IPS DF 4.7 (cell line): ENCODE results near the gene SP3.

Experiments used
- DNase-seq: peaks from one replicate; pipeline ENCODE4 v3.0.0-alpha.2; 2013; ENCODE audit warnings: low spot score; ENCODE audit errors: extremely low read depth

Gene SP3

DNA sequence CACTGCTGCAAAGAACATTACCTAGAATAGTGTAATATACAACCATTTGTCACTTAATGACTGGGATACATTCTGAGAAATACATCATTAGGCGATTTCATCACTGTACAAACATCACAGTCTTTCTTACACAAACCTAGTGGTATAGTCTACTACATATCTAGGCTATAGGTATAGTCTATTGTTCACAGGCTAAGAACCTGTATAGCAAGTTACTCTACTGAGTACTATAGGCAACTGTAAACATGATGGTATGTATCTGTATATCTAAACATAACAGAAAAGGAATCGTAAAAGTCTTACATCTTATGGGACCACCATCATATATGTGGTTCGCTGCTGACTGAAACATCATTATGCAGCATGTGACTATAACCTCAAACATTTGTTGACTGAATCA, 21.4 kb downstream of the SP3 start:
- no peak for DNase-seq

DNA sequence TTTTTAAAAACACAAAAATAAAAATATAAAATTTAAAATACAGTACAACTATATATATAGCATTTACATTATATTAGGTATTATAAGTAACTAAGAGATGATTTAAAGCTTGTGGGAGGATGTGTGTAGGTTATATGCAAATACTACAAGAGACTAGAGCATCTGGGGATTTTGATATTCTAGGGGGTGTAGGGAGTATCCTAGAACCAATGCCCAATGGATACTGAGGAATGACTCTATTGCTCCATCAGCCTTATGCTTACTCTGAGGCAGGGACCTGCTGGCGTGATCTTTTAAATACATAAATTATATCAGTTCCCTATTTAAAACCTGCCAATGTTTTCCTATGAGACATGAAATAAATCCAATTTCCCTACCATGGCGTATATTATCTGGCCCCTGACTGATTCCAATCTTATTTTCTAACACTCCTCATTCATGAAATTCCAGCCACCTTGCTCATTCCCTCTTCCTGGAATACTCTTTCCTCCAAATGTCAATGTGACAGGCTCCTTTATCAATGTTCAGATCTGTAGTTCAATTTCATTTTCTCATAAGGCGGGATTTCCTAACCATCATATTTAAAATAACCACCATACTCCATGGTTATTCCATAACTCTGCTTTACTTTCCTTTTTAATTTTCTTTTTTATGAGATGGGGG, 22.2 kb downstream of the SP3 start:
- no peak for DNase-seq

DNA sequence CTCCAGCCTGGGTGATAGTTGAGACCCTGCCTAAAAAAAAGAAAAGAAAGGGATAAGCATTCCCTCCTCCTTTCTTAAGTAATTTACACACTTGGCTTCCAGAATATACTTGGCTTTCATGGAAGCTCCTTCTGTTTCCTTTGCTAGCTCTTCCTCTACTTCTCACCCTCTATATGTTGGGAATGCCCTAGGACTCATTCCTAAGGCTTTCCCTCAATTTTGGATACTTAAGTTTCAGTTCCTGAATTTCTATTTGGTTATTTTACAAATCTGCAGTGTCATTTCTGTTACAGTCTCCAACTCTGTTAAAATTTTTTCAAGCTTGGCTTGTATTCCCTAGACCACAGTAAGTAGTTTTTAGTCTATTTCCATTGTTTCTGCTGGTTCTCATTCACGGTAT, 23.6 kb downstream of the SP3 start:
- no peak for DNase-seq

DNA sequence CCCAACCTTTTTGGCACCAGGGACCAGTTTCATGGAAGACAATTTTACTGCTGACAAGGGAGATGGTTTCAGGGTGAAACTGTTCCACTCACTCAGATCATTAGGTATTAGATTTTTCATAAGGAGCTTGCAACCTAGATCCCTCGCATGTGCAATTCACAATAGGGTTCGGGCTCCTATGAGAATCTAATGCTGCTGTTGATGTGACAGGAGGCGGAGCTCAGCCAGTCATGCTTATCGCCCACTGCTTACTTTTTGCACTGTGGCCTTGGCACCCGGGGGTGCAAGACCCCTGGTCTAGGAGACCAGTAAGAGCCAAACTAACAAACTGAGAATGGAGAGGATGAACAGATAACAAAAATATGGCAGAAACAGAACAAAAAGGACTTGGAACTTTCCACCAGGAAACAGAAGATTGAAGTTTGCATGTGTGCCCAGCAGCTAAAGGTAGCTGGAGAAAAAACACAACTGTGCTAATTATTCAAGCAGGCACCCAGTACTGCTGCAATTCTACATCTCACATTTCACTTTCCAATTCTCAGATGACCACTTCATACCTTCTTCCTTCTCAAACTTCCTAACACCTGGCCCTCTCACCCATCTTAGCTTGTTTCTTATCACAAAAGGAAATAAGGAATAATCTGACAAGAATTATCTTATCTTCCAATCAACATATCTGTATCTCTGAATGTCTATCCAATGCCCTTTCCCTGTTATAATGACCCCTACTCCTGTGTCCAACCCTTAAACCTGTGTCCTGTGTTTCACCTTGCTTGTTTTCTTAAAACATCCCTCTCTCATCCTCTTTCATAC, 24.8 kb downstream of the SP3 start:
- DNase-seq: no peak

DNA sequence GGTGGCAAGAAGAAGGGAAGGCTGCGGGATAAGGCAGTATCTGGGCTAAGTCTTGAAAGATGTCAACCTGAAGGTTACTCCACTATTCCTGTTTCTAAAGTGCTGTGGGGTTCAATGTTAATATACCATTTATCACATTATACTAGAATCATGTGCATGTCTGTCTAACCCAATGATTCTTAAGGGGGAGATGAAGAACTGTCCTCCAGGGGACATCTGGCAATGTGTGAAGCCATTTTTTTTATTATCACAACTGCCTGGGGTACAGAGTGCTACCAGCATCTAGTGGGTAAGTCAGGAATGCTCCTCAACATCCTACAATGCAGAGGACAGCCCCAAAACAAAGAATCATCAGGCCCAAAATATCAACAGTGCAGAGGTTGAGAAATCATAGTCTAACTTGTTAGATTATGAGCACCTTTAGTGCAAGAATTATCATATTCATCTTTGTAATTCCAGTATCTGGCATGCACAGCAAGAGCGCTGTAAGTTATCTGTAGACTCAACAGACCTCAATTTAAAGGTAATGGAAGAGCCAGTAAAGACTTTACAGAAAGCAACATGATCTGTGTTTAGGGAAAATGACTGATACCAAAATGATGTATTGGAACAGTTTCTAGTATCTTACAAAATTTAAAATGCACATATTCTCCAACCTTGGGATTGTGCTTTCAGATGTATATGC, 26.3 kb downstream of the SP3 start:
- DNase-seq: no peak

DNA sequence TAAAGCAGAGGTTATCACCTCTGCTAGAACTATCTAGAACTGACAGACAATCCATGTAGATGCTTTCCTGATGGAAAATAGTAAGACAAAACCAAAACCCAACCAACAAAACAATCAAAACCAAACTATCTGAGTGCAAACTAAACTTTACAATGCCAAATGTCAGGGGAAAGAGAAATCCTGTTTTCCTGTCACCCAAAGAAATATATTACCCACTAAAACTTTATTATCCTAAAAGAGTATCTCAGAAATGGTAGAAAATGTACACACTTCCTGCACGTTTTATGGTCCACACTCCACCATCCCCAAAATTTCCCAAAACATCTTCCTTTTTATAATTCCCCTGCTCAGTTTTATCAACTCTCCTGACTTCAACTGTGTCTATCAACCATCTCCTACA, 29.9 kb downstream of the SP3 start:
- no peak for DNase-seq

DNA sequence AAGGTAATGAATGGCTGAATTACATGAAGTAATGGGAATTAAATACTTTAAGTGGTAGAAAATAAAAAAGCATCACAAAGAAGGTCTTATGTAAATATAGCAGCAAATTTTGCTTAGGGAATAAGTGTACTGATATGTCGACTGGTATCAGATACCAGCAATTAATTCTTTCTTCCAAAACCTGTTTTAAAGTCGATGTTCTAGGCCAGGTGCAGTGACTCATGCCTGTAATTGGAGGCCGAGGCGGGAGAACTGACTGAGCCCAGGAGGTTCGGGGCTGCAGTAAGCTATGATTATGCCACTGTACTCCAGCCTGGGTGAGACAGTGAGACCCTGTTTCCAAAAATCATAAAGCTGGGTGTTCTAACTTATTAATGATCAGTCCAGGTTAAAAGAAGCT, 30.3 kb downstream of the SP3 start:
- no peak for DNase-seq

DNA sequence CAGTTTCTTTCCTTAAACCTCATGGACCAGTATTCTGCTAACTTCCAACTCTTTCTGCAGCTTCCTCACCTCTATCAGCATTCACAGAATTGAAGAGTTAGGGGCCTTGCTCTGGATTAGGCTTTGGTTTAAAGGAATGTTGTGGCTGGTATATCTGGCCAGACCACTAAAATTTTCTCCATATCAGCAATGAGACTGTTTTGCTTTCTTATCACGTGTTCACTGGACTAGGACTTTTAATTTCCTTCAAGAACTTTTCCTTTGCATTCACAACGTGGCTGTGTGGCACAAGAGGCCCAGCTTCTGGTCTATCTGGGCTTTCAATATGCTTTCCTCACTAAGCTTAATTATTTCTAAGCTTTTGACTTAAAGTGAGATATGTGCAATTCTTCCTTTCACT, 33.4 kb downstream of the SP3 start:
- DNase-seq: no peak

DNA sequence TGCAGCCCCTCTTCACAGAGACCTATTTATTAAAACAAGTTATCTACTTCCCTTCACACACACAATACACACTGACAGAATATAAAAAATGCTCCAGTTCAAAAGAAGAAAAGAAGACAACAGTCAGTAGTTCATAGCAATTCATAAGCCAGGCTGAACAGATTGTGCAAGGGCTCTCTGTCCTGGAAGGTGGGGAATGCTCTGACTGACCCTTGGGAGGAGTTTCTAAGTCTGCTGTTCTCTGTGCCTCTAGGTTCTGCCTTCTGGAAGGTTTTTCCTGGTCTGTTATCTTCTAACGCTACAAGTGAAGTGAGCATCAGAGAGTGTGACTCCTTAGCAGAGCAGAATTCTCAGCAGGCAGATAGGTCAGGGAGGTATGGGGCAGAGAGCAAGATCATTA, 35.7 kb downstream of the SP3 start:
- no peak for DNase-seq

DNA sequence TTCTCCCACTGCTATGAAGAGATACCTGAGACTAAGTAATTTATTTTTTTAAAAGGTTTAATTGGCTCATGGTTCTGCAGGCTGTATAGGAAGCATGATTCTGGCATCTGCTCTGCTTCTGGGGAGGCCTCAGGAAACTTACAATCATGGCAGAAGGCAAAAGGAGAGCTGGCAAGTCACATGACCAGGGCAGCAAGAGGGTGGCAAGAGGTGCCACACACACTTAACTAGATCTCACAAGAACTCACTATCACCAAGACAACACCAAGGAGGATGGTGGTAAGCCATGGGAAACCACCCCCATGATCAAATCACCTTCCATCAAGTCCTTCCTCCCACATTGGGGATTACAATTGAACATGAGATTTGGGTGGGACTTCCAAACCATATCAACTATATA, 38.3 kb downstream of the SP3 start:
- no peak for DNase-seq

DNA sequence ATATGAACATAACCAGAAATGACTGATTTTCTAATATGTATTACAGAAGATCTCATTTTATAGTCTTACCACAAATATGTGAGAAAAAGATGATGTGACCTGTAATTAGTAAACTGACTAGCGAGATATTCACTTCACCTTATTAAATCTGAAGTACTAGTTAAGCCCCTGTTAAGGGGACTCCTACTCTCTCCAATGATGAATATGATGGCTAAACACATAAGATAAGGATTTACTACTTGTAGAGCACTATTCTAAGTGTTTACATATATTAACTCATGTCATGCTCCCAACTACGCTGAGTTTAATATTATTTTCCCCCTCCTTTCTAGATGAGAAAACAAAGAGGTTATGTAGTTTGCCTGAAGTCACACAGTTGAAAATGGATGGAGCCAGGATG, 40.9 kb downstream of the SP3 start:
- DNase-seq: no peak

DNA sequence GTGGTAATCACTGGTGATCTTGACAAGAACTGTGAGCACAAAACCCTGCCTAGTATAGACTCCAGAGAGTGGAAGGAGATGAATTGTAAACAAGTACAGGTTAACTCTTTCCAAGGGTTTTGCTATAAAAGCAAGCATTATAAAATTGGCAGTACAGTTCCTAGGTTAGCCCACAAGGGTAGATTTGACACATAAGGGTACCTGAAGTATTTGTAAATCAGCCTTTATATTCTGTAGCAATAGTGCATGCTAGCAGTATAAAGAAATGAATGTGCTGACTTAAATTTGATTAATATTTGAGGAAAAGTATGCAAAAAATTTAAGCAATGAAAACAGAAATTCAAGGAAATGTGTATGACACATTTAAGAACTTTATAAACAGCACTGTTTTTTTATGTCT, 42.4 kb downstream of the SP3 start:
- DNase-seq: no peak

DNA sequence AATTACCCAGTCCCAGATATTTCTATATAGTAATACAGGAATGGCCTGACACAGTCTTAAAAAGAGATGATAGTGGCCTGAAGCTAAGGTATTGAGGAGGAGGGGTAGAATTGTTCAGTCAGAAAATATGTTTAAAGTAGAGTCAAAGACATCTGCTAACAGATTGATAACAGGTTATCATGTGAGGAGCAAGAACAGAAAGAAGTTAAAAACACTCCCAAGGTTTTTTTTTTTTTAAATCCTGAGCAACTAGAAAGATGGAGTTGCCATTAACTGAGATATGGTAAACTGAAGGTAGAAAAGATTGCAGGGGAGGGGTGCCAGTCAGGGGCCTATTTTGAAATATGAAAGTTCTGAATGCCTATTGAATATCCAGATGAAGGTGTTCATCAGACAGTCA, 43.1 kb downstream of the SP3 start:
- no peak for DNase-seq

DNA sequence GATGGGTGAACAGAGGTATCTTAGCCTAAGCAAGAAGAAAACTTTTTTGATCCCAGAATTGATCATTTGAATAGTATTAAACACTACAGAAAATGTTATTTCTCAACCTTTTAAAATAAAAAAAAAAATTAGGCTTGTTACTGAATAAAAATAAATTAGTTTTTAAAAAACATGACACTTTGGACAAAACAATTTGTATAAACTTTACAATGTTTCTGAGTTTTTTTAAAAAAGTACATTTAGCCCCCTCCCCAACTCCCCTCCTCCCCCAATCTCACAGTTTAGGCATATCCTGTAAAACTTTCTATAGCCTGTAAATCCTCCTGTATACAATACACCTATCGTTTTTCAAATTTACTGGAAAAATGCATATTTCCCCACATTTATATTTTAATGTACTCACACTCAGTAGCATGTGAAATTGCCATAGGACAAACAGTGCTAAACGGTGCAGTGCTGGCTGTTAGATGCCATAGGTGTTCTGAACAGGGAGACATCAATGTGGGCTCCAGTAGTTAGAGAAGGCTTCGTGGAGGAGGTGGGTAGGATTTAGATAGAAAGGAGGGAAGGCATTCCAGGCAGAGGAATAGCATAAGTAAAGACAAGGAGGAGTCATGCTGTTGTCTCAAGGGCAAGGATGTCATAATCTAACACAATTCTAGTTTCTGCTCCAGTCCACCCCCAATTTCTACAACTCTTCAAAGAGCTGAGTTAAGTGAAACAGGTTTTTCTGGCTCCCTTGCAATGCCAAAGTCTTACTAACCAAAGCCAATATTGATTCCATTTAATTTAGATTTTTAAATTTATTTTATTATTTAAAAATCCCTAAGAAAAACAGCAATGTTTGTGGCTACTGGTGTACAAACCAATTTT, 50.9 kb downstream of the SP3 start:
- DNase-seq: no peak

DNA sequence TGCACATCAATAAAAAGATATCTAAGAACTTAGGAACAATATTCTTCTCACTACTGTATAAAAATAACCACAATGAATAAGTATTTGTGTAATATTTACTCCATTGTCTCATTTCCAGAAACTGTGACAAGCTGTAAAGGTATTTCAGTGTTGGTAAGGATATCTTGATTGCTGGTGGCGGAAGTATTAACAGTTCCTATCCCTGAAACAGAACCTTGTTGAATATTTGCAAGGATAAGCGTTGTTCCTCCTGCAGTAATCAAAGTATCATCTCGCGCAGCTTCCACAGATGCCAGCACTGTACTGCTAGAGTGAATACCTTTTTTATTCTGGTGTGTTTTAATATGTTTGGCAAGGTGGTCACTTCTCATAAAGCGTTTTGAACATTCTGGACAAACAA, 55.3 kb downstream of the SP3 start:
- no peak for DNase-seq

DNA sequence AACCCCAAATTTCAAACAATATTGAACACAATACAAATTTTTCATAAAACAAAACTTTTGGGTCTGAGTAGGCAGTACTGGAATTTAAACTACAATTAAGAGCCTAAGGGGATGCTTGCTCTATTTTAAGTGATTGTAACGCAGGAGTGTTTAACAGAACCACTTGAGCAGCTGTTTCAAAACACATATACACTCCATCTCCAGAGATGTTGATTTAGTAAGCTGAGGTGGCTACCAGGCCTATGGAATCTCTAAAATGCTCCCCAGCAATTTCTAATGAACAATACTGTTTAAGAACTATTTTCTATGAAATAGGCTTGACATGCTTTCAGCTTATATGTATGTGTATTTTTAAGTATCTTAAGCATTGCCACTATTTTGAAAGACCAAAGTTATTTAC, 58.5 kb downstream of the SP3 start:
- DNase-seq: no peak

DNA sequence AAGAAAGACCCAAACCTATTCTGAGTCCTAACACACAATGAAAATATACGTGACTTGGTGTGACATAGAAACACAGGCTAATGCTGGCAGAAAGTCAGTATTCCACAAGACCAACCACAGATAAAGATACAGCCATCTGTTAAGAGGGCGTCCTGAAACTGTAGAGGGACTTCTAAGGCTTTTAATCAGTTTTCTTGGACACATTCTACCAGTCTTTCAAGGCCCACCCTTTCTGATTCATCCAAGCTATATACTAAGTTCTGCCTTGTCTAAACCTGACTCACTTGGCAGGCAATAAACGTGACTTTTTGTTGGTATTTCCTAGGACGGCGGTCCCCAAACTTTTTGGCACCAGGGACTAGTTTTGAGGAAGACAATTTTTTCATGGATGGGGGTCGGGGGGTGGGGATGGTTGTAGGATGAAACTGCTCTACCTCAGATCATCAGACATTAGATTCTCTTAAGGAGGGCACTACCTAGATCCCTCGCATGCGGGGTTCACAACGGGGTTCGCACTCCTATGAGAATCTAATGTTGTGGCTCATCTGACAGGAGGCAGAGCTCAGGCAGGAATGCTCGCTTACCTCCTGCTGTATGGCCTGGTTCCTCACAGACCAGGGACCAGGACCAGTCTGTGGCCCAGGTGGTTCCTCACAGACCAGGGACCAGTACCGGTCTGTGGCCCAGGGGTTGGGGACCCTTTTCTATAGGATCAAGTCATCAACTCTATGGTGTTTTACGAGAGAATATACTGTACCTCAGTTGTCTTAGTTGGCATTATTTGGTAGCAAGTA, 61.4 kb downstream of the SP3 start:
- DNase-seq: no peak

DNA sequence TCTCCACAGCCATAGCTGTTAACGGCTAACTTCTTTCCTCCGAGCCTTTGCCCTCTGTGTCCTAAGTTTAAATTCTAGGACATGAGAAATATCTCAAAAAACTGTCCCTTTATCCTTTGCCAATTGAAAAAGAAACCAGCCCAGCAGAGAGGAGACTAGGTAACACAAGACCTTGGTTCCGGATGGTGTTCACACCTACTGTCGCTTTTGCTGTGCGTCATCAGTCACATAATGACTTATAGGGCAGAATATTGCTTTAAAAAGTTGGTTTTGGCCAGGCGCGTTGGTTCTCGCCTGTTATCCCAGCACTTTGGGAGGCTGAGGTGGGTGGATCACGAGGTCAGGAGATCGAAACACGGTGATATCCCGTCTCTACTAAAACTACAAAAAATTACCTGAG, 66.2 kb downstream of the SP3 start:
- no peak for DNase-seq

DNA sequence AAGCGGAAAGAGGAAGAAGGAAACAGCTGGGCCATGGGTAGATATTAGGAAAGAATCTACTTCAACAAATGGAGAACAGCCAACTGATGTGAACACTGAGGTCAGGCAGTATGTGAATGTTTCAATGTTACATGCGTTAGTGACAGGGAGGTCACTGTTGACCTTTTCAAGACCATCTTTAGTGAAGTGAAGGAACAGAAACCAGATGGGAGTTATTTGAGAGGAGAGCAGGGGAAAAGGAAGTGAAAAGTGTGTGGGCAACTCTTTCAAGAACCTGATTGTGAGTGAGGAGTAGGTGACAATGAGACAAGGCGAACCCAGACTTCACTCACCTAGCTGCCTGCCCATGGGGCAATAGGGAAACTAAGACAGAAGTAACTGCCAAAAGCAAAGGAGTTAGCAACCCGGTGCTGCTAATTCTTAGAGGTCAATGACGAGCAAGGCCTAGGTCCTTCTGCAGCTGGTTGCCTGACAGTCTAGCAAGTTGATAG, 67.0 kb downstream of the SP3 start:
- DNase-seq: no peak

DNA sequence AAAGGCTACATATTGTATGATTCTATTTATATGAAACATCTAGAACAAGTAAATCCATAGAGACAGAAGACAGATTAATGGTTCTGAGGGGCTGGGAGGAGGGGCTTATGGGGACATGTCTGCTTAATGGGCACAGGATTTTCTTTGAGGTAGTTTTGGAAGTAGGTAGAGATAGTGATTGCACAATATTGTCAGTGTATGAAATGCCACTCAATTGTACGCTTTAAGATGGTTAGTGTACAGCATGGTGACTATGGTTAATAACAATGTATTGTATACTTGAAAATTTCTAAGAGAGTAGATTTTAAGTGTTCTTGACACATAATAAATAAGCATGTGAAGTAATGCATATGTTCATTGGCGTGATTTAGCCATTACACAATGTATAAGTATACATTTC, 68.4 kb downstream of the SP3 start:
- no peak for DNase-seq

DNA sequence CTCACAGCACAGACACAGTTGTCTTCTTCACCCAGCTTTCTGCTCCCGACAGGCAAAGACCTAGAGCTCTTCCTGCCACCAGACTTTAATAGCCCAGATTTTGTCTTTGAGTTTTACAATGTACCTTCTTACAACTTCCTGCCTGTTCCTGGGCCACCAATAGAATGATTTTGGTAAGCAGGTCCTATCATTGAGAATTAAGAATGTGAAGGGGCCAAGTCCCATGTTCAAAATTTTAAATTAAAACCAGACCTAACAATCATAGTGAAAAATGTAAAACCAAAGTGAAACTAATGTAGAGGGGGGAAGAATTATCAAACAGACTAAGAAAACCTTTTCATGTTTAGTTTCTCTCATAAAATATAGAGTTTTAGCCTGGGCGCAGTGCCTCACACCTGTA, 72.8 kb downstream of the SP3 start:
- DNase-seq: no peak
